Loucy (cell line): ENCODE results near the gene GAREM1.

Experiments used
- H2AFZ ChIP-seq: fragments of 200-600 bp; sonication (generic); 2 replicates; pipeline ENCODE4 v1.6.0; 2016; ENCODE audit warnings: antibody characterized with exemption, mild to moderate bottlenecking, low read length, moderate library complexity
- H3F3A ChIP-seq: fragments of 200-600 bp; 2 replicates; pipeline ENCODE4 v1.6.0; 2016; ENCODE audit warnings: antibody characterized with exemption, low read depth, mild to moderate bottlenecking
- H3K27me3 ChIP-seq: fragments of 200-600 bp; sonication (generic); 2 replicates; pipeline ENCODE4 v1.6.1; 2014; ENCODE audit warnings: low read length, mild to moderate bottlenecking; ENCODE audit not compliant: insufficient read depth, poor library complexity, severe bottlenecking
- H3K36me3 ChIP-seq: fragments of 200-600 bp; sonication (generic); 2 replicates; pipeline ENCODE4 v1.6.1; 2016; ENCODE audit warnings: low read length; ENCODE audit not compliant: insufficient read depth
- H3K4me1 ChIP-seq: fragments of 200-600 bp; sonication (generic); 2 replicates; pipeline ENCODE4 v1.5.1; 2014; ENCODE audit warnings: low read length, mild to moderate bottlenecking; ENCODE audit not compliant: insufficient read depth, poor library complexity, severe bottlenecking
- H3K4me2 ChIP-seq: fragments of 200-600 bp; sonication (generic); 2 replicates; pipeline ENCODE4 v1.6.0; 2014; ENCODE audit warnings: antibody characterized with exemption, low read length, low read depth, mild to moderate bottlenecking; ENCODE audit not compliant: poor library complexity, severe bottlenecking
- H3K4me3 ChIP-seq: fragments of 200-600 bp; sonication (generic); 2 replicates; pipeline ENCODE4 v1.5.1; 2014; ENCODE audit warnings: low read length, mild to moderate bottlenecking, mixed read lengths; ENCODE audit not compliant: poor library complexity, severe bottlenecking
- H3K79me2 ChIP-seq: fragments of 200-600 bp; sonication (generic); 2 replicates; pipeline ENCODE4 v1.6.1; 2014; ENCODE audit warnings: low read length; ENCODE audit not compliant: insufficient read depth
- H3K9ac ChIP-seq: fragments of 200-600 bp; sonication (generic); 2 replicates; pipeline ENCODE4 v1.6.0; 2014; ENCODE audit warnings: mild to moderate bottlenecking, low read depth, low read length, moderate library complexity; ENCODE audit not compliant: poor library complexity, severe bottlenecking
- H3K9me2 ChIP-seq: fragments of 200-600 bp; sonication (generic); replicated peaks from 2 replicates; pipeline ENCODE4 v1.6.1; 2016; ENCODE audit warnings: low read depth, low read length, mixed read lengths
- H3K9me3 ChIP-seq: fragments of 200-600 bp; sonication (generic); 2 replicates; pipeline ENCODE4 v1.6.1; 2014; ENCODE audit warnings: mild to moderate bottlenecking, antibody characterized with exemption, low read length, low read depth; ENCODE audit not compliant: insufficient read depth
- H4K20me1 ChIP-seq: fragments of 200-600 bp; sonication (generic); 2 replicates; pipeline ENCODE4 v1.6.0; 2014; ENCODE audit warnings: antibody characterized with exemption, low read length, mild to moderate bottlenecking; ENCODE audit not compliant: insufficient read depth, poor library complexity, severe bottlenecking
- EZH2phosphoT487 ChIP-seq: fragments of 200-600 bp; IDR thresholded peaks from 2 replicates; pipeline ENCODE4 v1.6.1; 2018; ENCODE audit warnings: antibody characterized with exemption, mild to moderate bottlenecking, moderate library complexity, borderline replicate concordance
- TF ChIP-seq, protein P1 (sequence below): fragments of 200-600 bp; sonication (generic); conservative IDR thresholded peaks from 2 replicates; pipeline ENCODE4 v1.5.1; 2014; ENCODE audit warnings: mild to moderate bottlenecking, antibody characterized with exemption, low read length

The GAREM1 gene

GRCh38 chr18:32470714-32471633 lies at the start of gene GAREM1:
Gene GAREM1, minus strand, starts transcription at chr18:32470882. Its CDS starts 454 bp downstream, at chr18:32470428.
- Histone ChIP-seq H3K9me2 (no peaks in the 10 kb centered on the region), H3K4me2 (peak within 1 kb of the TSS; percentile 68), H3K4me1 (peaks cover 21% of the 10 kb centered on the region), H4K20me1 (no peaks in the 10 kb centered on the region), H3K27me3 (peaks cover 5% of the 10 kb centered on the region), H3K36me3 (no peaks in the 10 kb centered on the region), H3K9me3 (no peaks in the 10 kb centered on the region), H2AFZ (peak within 1 kb of the TSS; percentile 76), H3K4me3 (peak within 1 kb of the TSS; percentile 53), H3F3A (no peaks in the 10 kb centered on the region), H3K9ac (no peak within 1 kb of the TSS), H3K79me2 (no peaks in the 10 kb centered on the region)
- TF ChIP-seq EZH2phosphoT487: no peak
- TF ChIP-seq, protein P1, sequence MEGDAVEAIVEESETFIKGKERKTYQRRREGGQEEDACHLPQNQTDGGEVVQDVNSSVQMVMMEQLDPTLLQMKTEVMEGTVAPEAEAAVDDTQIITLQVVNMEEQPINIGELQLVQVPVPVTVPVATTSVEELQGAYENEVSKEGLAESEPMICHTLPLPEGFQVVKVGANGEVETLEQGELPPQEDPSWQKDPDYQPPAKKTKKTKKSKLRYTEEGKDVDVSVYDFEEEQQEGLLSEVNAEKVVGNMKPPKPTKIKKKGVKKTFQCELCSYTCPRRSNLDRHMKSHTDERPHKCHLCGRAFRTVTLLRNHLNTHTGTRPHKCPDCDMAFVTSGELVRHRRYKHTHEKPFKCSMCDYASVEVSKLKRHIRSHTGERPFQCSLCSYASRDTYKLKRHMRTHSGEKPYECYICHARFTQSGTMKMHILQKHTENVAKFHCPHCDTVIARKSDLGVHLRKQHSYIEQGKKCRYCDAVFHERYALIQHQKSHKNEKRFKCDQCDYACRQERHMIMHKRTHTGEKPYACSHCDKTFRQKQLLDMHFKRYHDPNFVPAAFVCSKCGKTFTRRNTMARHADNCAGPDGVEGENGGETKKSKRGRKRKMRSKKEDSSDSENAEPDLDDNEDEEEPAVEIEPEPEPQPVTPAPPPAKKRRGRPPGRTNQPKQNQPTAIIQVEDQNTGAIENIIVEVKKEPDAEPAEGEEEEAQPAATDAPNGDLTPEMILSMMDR: peak; percentile 40

DNA sequence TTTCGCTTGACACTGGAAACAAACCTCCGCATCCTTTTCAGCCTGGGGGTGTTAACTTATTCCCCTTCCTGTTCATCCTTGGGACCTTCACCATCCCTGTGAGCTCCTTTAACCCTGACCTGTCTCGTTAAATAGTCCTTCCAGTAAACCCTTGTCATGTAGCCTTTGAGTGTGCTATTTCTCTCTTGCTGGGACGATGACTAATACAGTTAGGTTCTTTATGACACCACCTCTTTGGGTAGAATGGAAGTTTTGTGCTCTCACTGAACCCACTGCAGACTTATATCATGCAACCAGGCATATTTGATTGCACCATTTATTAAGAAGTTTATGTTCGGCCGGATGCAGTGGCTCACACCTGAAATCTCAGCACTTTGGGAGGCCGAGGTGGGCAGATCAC lies 40.5 kb upstream of the GAREM1 start:
- Histone ChIP-seq H3K9me3 (no peaks in the 10 kb centered on the region), H3K27me3 (no peaks in the 10 kb centered on the region), H3K79me2 (no peaks in the 10 kb centered on the region), H3K36me3 (no peaks in the 10 kb centered on the region), H3F3A (no peaks in the 10 kb centered on the region), H3K9me2 (no peaks in the 10 kb centered on the region), H4K20me1 (no peaks in the 10 kb centered on the region), H3K4me3 (no peak overlapping the region), H3K4me2 (no peak overlapping the region), H3K4me1 (no peaks in the 10 kb centered on the region), H3K9ac (no peak overlapping the region), H2AFZ (no peak overlapping the region)
- TF ChIP-seq EZH2phosphoT487: no peak
- TF ChIP-seq, protein P1: no peak

DNA sequence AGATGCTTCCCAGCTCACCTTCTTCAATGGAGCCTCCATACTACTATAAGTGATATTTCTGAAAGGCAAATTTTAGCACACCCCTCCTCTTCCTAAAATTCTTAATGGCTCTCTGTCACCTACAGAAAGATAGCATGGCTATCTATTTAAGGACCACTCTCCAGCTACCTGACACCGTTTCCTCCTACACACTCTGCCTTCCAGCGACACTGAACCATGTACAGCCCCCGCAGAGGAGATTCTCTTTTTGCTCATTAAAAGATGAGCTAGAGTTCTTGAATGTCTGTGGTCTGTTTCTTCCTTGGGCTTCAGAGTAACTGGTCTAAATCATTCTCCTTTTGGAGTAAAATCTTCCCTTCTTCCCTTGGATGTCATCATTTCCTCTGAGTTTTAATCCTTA lies 38.4 kb upstream of the GAREM1 start:
- Histone ChIP-seq H3K36me3 (no peaks in the 10 kb centered on the region), H3F3A (no peaks in the 10 kb centered on the region), H3K4me1 (no peaks in the 10 kb centered on the region), H3K9me3 (no peaks in the 10 kb centered on the region), H3K9ac (no peak overlapping the region), H4K20me1 (no peaks in the 10 kb centered on the region), H3K4me2 (no peak overlapping the region), H3K27me3 (no peaks in the 10 kb centered on the region), H3K4me3 (no peak overlapping the region), H2AFZ (no peak overlapping the region), H3K9me2 (no peaks in the 10 kb centered on the region), H3K79me2 (no peaks in the 10 kb centered on the region)
- no peak for TF ChIP-seq EZH2phosphoT487
- TF ChIP-seq, protein P1: no peak
